ENCODE data around the gene PARD3B.

- TF ChIP-seq SUZ12 (IDR thresholded peaks at IDR 0.05; ENCODE audit: extremely low read depth, insufficient read depth, insufficient read length) = no peak
- no peak for TF ChIP-seq ZNF274 (IDR thresholded peaks at IDR 0.05; ENCODE audit: low read depth, low read length)
- TF ChIP-seq YY1 (IDR thresholded peaks at IDR 0.05; ENCODE audit: insufficient read depth, insufficient read length) = no peak
Observed at GRCh38 chr2:205011031-205011430, 465.8 kb downstream of the PARD3B start.

All from NT2/D1 (cell line).